Gastrocnemius medialis (tissue), 4 donors: ENCODE results near the gene GPHN. TPM values are rescaled to one million over a fixed set of nuclear protein-coding genes. Genes with fewer than 3 reads are reported as not detected.
A peak's percentile ranks its signal among the peaks of the same experiment; 100 is the strongest.

ENCODE experiments used
- ATAC-seq, 2 donors: fragments of 150-250 bp; one replicate each; pipeline ENCODE4 v1.9.1; 2016
- DNase-seq, 2 donors: peaks; one replicate each; pipeline ENCODE4 v3.0.0-alpha.2; 2019
- H3K27ac ChIP-seq, 4 donors: fragments of 200-600 bp; sonication (generic); 1 replicate in 1 of 4; 2 replicates in 3 of 4; pipeline ENCODE4 v1.5.1; 2016 to 2018; ENCODE audit warnings: mild to moderate bottlenecking in 2 of 4, moderate library complexity in 1 of 4
- H3K27me3 ChIP-seq, 3 donors: fragments of 200-600 bp; sonication (generic) in 2 of 3; 1 replicate in 1 of 3; 2 replicates in 2 of 3; pipeline versions ENCODE4 v1.5.1 to v1.6.0; 2016 to 2019; ENCODE audit warnings: mild to moderate bottlenecking in 1 of 3, moderate library complexity in 1 of 3
- H3K36me3 ChIP-seq, 2 donors: fragments of 200-600 bp; sonication (generic) in 1 of 2; one replicate each; pipeline ENCODE4 v1.5.1; 2017 to 2018
- H3K4me1 ChIP-seq, 2 donors: fragments of 200-600 bp; sonication (generic) in 1 of 2; one replicate each; pipeline ENCODE4 v1.5.1; 2016 to 2017; ENCODE audit warnings: mild to moderate bottlenecking in 2 of 2
- H3K4me3 ChIP-seq, 4 donors: fragments of 200-600 bp; sonication (generic) in 3 of 4; 1 replicate in 1 of 4; 2 replicates in 3 of 4; pipeline ENCODE4 v1.5.1; 2016 to 2019; ENCODE audit warnings: mild to moderate bottlenecking in 2 of 4
- H3K9me3 ChIP-seq, 3 donors: fragments of 200-600 bp; sonication (generic) in 2 of 3; 1 replicate in 1 of 3; 2 replicates in 2 of 3; pipeline ENCODE4 v1.5.1; 2016 to 2019
- CTCF ChIP-seq, 5 experiments: fragments of 450-650 bp in 3 of 5; fragments of 200-600 bp in 2 of 5; sonication (generic) in 2 of 5; IDR thresholded peaks in 4 of 5; conservative IDR thresholded peaks in 1 of 5; 1 replicate in 4 of 5; 2 replicates in 1 of 5; pipeline ENCODE4 v1.5.1; 2016 to 2019; ENCODE audit warnings: antibody characterized with exemption in 5 of 5, mild to moderate bottlenecking in 3 of 5, moderate library complexity in 3 of 5
- POLR2A ChIP-seq, 2 donors: fragments of 450-650 bp; IDR thresholded peaks; one replicate each; pipeline ENCODE4 v1.6.1; 2017; ENCODE audit warnings: antibody characterized with exemption in 2 of 2, mild to moderate bottlenecking in 2 of 2, moderate library complexity in 2 of 2
- in situ Hi-C, 4 donors: fragments of 200-750 bp; cut with MboI; loops; one replicate each; pipeline versions ENCODE4 v1.15.0 to v1.8.0; 2017; ENCODE audit warnings: low sequenced_read_pairs in 4 of 4
- intact Hi-C: fragments of 100-400 bp; cut with DNase I; formaldehyde crosslinking; loops from one replicate; pipeline ENCODE4 v1.15.1; 2023; ENCODE audit warnings: low total_unique reads
- total RNA-seq, 4 donors: library from RNA; depleted of rRNA; stranded (reverse); fragments of >200 nt; gene quantifications; one replicate each; pipeline versions ENCODE4 v1.1.0 to v1.2.3, GENCODE V29; 2016

GPHN gene
- total RNA-seq, 4 donors from 2014 or later: 10.3 to 33.3 (median 23.5) TPM

GRCh38 chr14:66623838-66624237 is 115.9 kb downstream of the GPHN start:
- DNase-seq: no peak
- TF ChIP-seq POLR2A (IDR thresholded peaks at IDR 0.05) (no peak), CTCF (IDR thresholded peaks at IDR 0.05 in 4 of 5, conservative IDR thresholded peaks at IDR 0.05 in 1 of 5) (no peak)
- Histone ChIP-seq H3K9me3 (no peaks in the 10 kb centered on the region), H3K4me1 (peaks cover 10 to 23% of the 10 kb centered on the region in 2 donors), H3K4me3 (no peak overlapping the region), H3K27me3 (no peaks in the 10 kb centered on the region), H3K36me3 (no peaks in the 10 kb centered on the region), H3K27ac (no peak overlapping the region)
- intact Hi-C loops: loop anchor here (2.0 kb wide), 2 partner anchors 39 to 121 kb away; no protein-coding TSS in a partner anchor
- in situ Hi-C loops: no loop called here
- peak in 1 of 2 donors; percentile 40 for ATAC-seq

DNA sequence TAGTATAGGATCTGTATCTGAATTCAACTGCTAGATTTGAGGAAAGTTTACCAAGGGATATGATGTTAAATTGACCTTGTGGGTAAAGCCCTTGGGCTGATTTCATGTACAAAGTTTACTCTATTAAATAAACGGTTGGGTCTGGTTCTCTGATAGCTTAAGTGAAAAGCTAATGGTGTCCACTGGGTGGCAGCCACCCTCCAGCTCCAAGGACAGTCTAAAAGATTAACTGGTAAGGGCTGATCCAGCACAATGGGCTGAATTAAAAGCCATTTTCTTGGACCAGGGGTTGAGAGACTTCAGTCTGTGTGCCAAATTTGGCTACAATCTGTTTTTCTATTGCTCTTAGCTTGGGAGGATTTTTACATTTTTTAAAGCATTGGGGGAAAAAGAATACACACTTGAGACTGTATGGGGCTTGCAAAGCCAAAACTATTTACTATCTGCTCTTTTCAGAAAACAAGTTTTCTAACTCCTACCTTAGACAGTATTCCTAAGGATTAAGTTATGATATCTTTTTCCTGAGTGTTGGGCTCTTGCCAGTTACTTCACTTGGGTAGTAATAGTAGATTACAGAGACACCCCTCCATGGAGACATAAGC is 116.5 kb downstream of the GPHN start:
- Histone ChIP-seq H3K36me3 (no peaks in the 10 kb centered on the region), H3K27me3 (no peaks in the 10 kb centered on the region), H3K4me3 (no peak overlapping the region), H3K27ac (no peak overlapping the region), H3K4me1 (peaks cover 10 to 23% of the 10 kb centered on the region in 2 donors), H3K9me3 (no peaks in the 10 kb centered on the region)
- ATAC-seq (peak; percentile 54 to 88), DNase-seq (peak in 1 of 2 donors; percentile 32)
- intact Hi-C loops: loop anchor here (2.0 kb wide), 2 partner anchors 38 to 120 kb away; no protein-coding TSS in a partner anchor
- no peak for TF ChIP-seq POLR2A (IDR thresholded peaks at IDR 0.05)
- TF ChIP-seq CTCF (IDR thresholded peaks at IDR 0.05 in 4 of 5, conservative IDR thresholded peaks at IDR 0.05 in 1 of 5): peak; percentile 36 to 71 (median 51)
- in situ Hi-C loops: no loop called here

DNA sequence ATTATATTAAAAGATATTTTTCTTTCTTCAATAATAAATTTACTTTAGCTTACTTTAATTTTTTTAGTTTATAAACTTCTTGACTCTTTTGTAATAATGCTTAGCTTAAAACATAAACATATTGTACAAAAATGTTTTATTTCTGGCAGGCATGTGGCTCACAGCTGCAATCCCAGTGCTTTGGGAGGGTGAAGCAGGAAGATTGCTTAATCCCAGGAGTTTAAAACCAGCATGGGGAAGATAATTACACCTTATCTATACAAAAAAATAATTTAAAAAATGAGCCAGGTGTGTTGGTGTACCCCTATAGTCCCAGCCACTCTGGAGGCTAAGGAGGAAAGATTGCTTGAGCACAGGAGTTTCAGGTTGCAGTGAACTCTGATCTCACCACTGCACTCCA is 120.7 kb downstream of the GPHN start:
- intact Hi-C loops: no loop called here
- no peaks in the 10 kb centered on the region for H3K27me3 ChIP-seq
- in situ Hi-C loops: no loop called here
- ATAC-seq: no peak
- H3K4me1 ChIP-seq: peaks cover 9 to 22% of the 10 kb centered on the region in 2 donors
- H3K4me3 ChIP-seq: no peak overlapping the region
- H3K36me3 ChIP-seq: no peaks in the 10 kb centered on the region
- H3K9me3 ChIP-seq: no peaks in the 10 kb centered on the region
- no peak overlapping the region for H3K27ac ChIP-seq
- no peak for DNase-seq
- TF ChIP-seq CTCF (IDR thresholded peaks at IDR 0.05 in 4 of 5, conservative IDR thresholded peaks at IDR 0.05 in 1 of 5): no peak
- TF ChIP-seq POLR2A (IDR thresholded peaks at IDR 0.05): no peak

DNA sequence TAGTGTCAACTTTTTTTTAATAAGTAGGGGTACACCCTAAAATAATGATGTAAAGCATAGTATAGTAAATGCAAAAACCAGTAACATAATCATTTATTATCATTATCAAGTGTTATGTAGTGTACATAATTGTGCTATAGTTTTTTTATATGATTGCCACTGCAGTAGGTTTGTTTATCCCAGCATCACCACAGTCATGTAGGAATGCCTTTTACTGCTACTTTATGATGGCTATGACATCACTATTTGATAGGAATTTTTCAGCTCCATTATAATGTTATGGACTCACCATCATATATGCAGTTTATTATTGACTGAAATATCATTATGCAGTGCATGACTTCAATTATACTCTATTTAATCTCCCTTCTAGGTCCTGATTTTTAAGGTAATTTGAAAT is 121.6 kb downstream of the GPHN start:
- in situ Hi-C loops (no loop called here), intact Hi-C loops (no loop called here)
- no peak for DNase-seq
- Histone ChIP-seq H3K27ac (no peak overlapping the region), H3K4me1 (peaks cover under 1 to 18% of the 10 kb centered on the region in 2 donors), H3K9me3 (no peaks in the 10 kb centered on the region), H3K4me3 (no peak overlapping the region), H3K27me3 (no peaks in the 10 kb centered on the region), H3K36me3 (no peaks in the 10 kb centered on the region)
- no peak for TF ChIP-seq CTCF (IDR thresholded peaks at IDR 0.05 in 4 of 5, conservative IDR thresholded peaks at IDR 0.05 in 1 of 5)
- no peak for TF ChIP-seq POLR2A (IDR thresholded peaks at IDR 0.05)
- no peak for ATAC-seq

GRCh38 chr14:66634876-66635275 is 126.9 kb downstream of the GPHN start:
- TF ChIP-seq CTCF (IDR thresholded peaks at IDR 0.05 in 4 of 5, conservative IDR thresholded peaks at IDR 0.05 in 1 of 5) (no peak), POLR2A (IDR thresholded peaks at IDR 0.05) (no peak)
- Histone ChIP-seq H3K9me3 (no peaks in the 10 kb centered on the region), H3K27me3 (no peaks in the 10 kb centered on the region), H3K36me3 (no peaks in the 10 kb centered on the region), H3K27ac (no peak overlapping the region), H3K4me1 (peaks cover 5 to 15% of the 10 kb centered on the region in 2 donors), H3K4me3 (no peak overlapping the region)
- ATAC-seq: peak; percentile 55 to 73
- in situ Hi-C loops: no loop called here
- intact Hi-C loops: no loop called here
- DNase-seq: no peak
